ENCODE results near the gene DLK2. TPM values are rescaled to one million over a fixed set of nuclear protein-coding genes. Genes with fewer than 3 reads are reported as not detected.
A peak's percentile ranks its signal among the peaks of the same experiment; 100 is the strongest.

DLK2 gene
- total and polyA plus RNA-seq, 7 experiments from 2014 or later = 0.30 to 1.6 (median 0.56) TPM

DNA sequence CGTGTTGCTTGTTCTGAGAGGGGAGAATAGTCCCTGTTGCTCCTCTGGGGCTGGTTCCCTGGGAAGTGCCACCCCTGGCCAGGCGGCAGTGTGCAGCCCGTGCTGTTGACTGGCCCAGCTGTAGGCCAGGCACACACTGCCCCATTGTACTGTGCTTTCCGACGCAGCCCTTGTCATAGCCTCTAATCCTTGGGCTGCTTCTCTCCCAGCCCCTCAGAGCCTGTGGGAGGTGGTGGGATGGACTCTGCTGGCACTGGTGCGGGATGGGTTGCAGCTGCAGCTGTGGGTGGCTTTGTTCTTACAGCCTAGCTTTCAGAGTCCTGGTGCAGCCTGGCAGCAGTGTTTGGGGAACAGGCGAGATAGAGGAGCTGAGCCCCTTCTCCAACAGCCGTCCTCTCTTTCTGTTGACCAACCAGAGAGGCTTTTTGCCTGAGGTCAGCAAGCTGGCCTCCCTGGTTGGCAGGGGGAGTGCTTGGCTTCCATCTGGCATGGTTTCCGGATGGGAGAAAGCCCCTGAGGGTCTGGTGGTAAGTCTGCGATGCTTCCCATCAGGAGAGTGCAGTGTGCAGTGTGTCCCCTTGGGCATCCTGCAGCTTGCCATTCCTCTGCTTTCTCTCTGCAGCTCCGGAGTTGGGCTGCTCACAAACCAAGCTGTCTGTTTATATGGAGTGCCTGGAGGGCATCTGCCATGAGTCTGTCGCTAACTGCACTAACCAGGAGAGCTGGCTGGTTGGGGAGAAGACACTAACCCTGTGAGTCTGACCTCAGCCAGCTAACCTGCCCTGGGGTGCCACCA is 34.1 kb upstream of the DLK2 start:
- no peaks in the 10 kb centered on the region for H3K9me3 ChIP-seq (ENCODE audit: control insufficient read depth in 2 of 3, low read length in 3 of 3)
- ATAC-seq = no peak
- Mint-ChIP-seq H3K27ac (no peak overlapping the region), H3K27me3 (no peaks in the 10 kb centered on the region), H3K4me1 (peaks cover 8 to 40% (median 25%) of the 10 kb centered on the region in 7 donors), H3K4me3 (no peak overlapping the region), H3K36me3 (peaks cover 0 to 16% (median 0%) of the 10 kb centered on the region in 5 donors), H3K9me3 (no peaks in the 10 kb centered on the region)
- ChIA-PET CTCF (interaction anchor here (1.2 kb wide), 1 partner anchor 17 kb away, joined by 4 read pairs; no protein-coding TSS in a partner anchor), POLR2A (interaction anchor here (0.9 kb wide), 1 partner anchor 9 kb away, joined by 3 read pairs; no protein-coding TSS in a partner anchor)
- DNase-seq = no peak
- intact Hi-C loops (cut with micrococcal nuclease) = no loop called here
- H3K27ac ChIP-seq (ENCODE audit: low read depth, low read length) = no peak overlapping the region
- peaks cover 0 to 12% (median 0%) of the 10 kb centered on the region in 3 experiments for H3K36me3 ChIP-seq (ENCODE audit: control insufficient read depth in 2 of 3, insufficient read depth in 3 of 3, low read length in 3 of 3)
- H3K4me1 ChIP-seq (ENCODE audit: control insufficient read depth in 2 of 2, insufficient read depth in 2 of 2, low read length in 2 of 2) = peaks cover 0 to 2% of the 10 kb centered on the region in 2 donors
- H3K4me3 ChIP-seq (ENCODE audit: low read length) = no peak overlapping the region
- H3K27me3 ChIP-seq (ENCODE audit: control insufficient read depth in 2 of 2, insufficient read depth in 2 of 2, low read length in 2 of 2) = no peaks in the 10 kb centered on the region

DNA sequence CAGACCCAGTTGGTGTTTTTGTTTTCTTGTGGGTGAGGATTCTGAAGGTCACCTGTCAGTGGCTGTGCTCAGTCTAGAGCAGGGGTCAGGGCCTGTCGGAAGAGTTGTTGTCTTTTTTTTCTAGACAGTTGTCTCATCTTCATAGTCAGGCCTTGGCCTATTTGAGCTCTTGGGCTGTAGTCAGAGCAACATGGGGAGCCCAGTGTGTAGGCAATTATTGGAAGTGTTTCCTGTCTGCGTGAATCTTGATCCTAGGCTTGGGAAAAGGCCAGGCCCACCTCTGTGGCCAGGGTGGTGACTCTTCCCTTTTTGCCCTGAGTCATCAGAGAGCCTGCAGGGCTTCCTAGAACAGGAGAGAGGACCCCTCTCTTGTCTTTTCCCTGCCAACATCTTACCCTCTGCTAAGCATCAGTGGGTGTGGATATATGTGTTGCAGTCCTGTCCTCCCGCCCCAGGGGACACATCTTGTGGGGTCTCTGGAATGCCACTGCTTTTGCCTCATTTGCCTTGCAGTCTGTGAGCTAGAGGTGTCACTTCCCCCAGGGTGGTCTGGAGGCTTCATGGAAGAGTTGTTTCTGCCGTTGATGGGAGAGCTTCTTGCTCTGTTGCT is 33.4 kb upstream of the DLK2 start:
- Histone ChIP-seq H3K9me3 (ENCODE audit: control insufficient read depth in 2 of 3, low read length in 3 of 3) (no peaks in the 10 kb centered on the region), H3K4me1 (ENCODE audit: control insufficient read depth in 2 of 2, insufficient read depth in 2 of 2, low read length in 2 of 2) (no peaks in the 10 kb centered on the region), H3K27me3 (ENCODE audit: control insufficient read depth in 2 of 2, insufficient read depth in 2 of 2, low read length in 2 of 2) (no peaks in the 10 kb centered on the region), H3K4me3 (ENCODE audit: low read length) (no peak overlapping the region), H3K36me3 (ENCODE audit: control insufficient read depth in 2 of 3, insufficient read depth in 3 of 3, low read length in 3 of 3) (peaks cover 0 to 12% (median 0%) of the 10 kb centered on the region in 3 experiments), H3K27ac (ENCODE audit: low read depth, low read length) (no peak overlapping the region)
- no peaks in the 10 kb centered on the region for H3K9me3 Mint-ChIP-seq
- H3K36me3 Mint-ChIP-seq = peaks cover 0 to 16% (median 0%) of the 10 kb centered on the region in 5 donors
- POLR2A ChIA-PET = interaction anchor here (0.9 kb wide), 1 partner anchor 8 kb away, joined by 3 read pairs; no protein-coding TSS in a partner anchor
- H3K4me1 Mint-ChIP-seq = peaks cover 3 to 35% (median 19%) of the 10 kb centered on the region in 7 donors
- CTCF ChIA-PET = no interaction called here
- peak overlapping the region in 1 of 10 donors; percentile 7 for H3K4me3 Mint-ChIP-seq
- ATAC-seq (no peak), DNase-seq (no peak)
- intact Hi-C loops (cut with micrococcal nuclease) = no loop called here
- no peaks in the 10 kb centered on the region for H3K27me3 Mint-ChIP-seq
- no peak overlapping the region for H3K27ac Mint-ChIP-seq

DNA sequence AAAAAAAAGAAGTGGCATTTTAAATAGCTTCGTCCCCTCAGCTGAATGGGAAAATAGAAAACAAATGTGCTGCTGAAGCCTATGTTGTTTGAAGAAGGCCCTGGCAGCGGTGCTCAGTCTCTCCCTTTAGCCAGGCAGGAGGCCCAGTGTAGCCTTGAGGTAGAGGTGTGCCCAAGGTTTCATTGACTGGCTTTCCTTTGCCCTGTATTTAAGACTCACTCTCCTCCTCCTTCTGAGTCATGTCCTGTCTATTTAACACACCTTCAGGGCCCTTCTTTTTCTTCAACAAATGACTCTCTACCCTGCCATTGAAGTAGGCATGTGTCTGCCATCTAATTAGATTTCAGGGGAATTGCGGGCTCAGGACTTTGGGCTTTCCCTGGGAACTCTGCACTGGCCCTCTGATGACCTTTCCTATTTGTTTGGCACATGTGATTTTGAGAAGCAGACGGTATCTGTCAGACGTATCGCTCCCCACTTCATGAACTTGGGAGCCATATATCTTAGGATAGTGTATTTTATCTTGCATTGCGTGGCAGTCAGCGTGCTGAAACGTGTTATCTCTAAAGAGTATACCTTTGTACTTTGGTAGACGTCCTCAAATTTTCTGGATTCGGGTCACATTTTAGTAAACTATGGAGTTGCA is 26.4 kb upstream of the DLK2 start:
- POLR2A ChIA-PET = interaction anchor here (1.0 to 1.1 kb wide), 2 partner anchors 14 to 185 kb away, joined by 3 read pairs; no protein-coding TSS in a partner anchor
- H3K27me3 ChIP-seq (ENCODE audit: control insufficient read depth in 2 of 2, insufficient read depth in 2 of 2, low read length in 2 of 2) = no peaks in the 10 kb centered on the region
- no peak overlapping the region for H3K27ac ChIP-seq (ENCODE audit: low read depth, low read length)
- Mint-ChIP-seq H3K27ac (no peak overlapping the region), H3K4me1 (peaks cover 39 to 64% (median 59%) of the 10 kb centered on the region in 7 donors), H3K9me3 (no peaks in the 10 kb centered on the region), H3K4me3 (peak overlapping the region in 1 of 10 donors; percentile 12), H3K36me3 (peaks cover 0 to 23% (median 1%) of the 10 kb centered on the region in 5 donors), H3K27me3 (no peaks in the 10 kb centered on the region)
- CTCF ChIA-PET = interaction anchor here (1.2 kb wide), 1 partner anchor 24 kb away, joined by 6 read pairs; no protein-coding TSS in a partner anchor
- ATAC-seq = no peak
- DNase-seq = no peak
- peaks cover 10 to 13% of the 10 kb centered on the region in 2 donors for H3K4me1 ChIP-seq (ENCODE audit: control insufficient read depth in 2 of 2, insufficient read depth in 2 of 2, low read length in 2 of 2)
- H3K9me3 ChIP-seq (ENCODE audit: control insufficient read depth in 2 of 3, low read length in 3 of 3) = no peaks in the 10 kb centered on the region
- intact Hi-C loops (cut with micrococcal nuclease) = no loop called here
- no peak overlapping the region for H3K4me3 ChIP-seq (ENCODE audit: low read length)
- no peaks in the 10 kb centered on the region for H3K36me3 ChIP-seq (ENCODE audit: control insufficient read depth in 2 of 3, insufficient read depth in 3 of 3, low read length in 3 of 3)

DNA sequence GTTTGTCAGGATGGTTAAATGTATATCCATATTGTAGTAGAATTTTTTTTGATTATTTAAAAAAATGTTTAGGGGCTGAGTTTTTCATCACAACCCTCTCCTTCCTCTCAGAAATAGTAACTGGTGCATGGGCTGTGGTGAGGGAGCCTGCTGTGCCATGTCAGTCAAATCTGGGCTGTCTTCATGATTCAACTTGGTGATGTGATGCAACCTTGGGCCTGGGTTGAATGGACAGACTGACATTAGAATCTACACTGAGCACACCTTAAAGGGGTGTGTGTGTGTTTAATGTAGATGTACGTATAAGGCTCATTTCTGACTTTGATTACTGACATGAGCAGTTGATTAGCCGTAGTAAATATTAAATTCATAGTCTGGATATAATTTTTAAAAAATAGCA is 25.7 kb upstream of the DLK2 start:
- ChIA-PET CTCF (interaction anchor here (1.2 kb wide), 1 partner anchor 25 kb away, joined by 6 read pairs; no protein-coding TSS in a partner anchor), POLR2A (interaction anchor here (0.7 to 1.1 kb wide), 3 partner anchors 8 to 185 kb away, joined by 3 read pairs; no protein-coding TSS in a partner anchor)
- H3K4me3 Mint-ChIP-seq = no peak overlapping the region
- peaks cover 42 to 69% (median 63%) of the 10 kb centered on the region in 7 donors for H3K4me1 Mint-ChIP-seq
- no peaks in the 10 kb centered on the region for H3K27me3 Mint-ChIP-seq
- peaks cover 0 to 21% (median 0%) of the 10 kb centered on the region in 5 donors for H3K36me3 Mint-ChIP-seq
- Histone ChIP-seq H3K4me1 (ENCODE audit: control insufficient read depth in 2 of 2, insufficient read depth in 2 of 2, low read length in 2 of 2) (peaks cover 10 to 16% of the 10 kb centered on the region in 2 donors), H3K4me3 (ENCODE audit: low read length) (no peak overlapping the region), H3K27me3 (ENCODE audit: control insufficient read depth in 2 of 2, insufficient read depth in 2 of 2, low read length in 2 of 2) (no peaks in the 10 kb centered on the region), H3K27ac (ENCODE audit: low read depth, low read length) (no peak overlapping the region), H3K9me3 (ENCODE audit: control insufficient read depth in 2 of 3, low read length in 3 of 3) (no peaks in the 10 kb centered on the region), H3K36me3 (ENCODE audit: control insufficient read depth in 2 of 3, insufficient read depth in 3 of 3, low read length in 3 of 3) (no peaks in the 10 kb centered on the region)
- DNase-seq (no peak), ATAC-seq (no peak)
- intact Hi-C loops (cut with micrococcal nuclease) = no loop called here
- no peaks in the 10 kb centered on the region for H3K9me3 Mint-ChIP-seq
- H3K27ac Mint-ChIP-seq = peak overlapping the region in 1 of 9 donors; percentile 19

DNA sequence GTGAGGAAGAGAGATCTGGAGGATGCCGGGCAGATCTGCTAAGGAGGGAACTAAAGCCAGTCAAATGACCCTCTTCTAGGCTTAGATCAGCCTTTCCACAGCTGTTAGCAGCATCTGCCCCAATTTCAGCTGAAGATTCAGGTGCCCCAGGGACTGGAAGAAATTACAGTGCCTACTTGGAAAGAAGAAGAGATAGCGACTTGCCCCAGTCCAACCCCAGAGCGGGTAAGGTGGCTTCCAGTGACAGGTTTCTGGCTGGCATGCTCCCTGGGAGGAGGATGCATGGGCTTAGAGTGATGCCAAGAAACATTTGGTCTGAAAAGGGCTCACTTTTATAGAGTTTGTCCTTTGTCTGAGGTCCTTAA is 22.6 kb upstream of the DLK2 start:
- Mint-ChIP-seq H3K27ac (peak overlapping the region; percentile 90 to 98 (median 96)), H3K4me1 (peaks cover 37 to 57% (median 54%) of the 10 kb centered on the region in 7 donors), H3K27me3 (no peaks in the 10 kb centered on the region), H3K9me3 (no peaks in the 10 kb centered on the region), H3K4me3 (peak overlapping the region; percentile 87 to 99 (median 93)), H3K36me3 (peaks cover 0 to 11% (median 0%) of the 10 kb centered on the region in 5 donors)
- H3K27ac ChIP-seq (ENCODE audit: low read depth, low read length) = peak overlapping the region; percentile 96
- no peaks in the 10 kb centered on the region for H3K36me3 ChIP-seq (ENCODE audit: control insufficient read depth in 2 of 3, insufficient read depth in 3 of 3, low read length in 3 of 3)
- intact Hi-C loops (cut with micrococcal nuclease) = loop anchor here (5.0 kb wide), 2 partner anchors 159 to 909 kb away; partner anchors contain the start of genes CDC5L (in 1 of the 2) and MAD2L1BP (in 1 of the 2)
- H3K27me3 ChIP-seq (ENCODE audit: control insufficient read depth in 2 of 2, insufficient read depth in 2 of 2, low read length in 2 of 2) = no peaks in the 10 kb centered on the region
- ChIA-PET CTCF (interaction anchor here (1.1 to 1.4 kb wide), 2 partner anchors 19 to 27 kb away, joined by 3 read pairs; no protein-coding TSS in a partner anchor), POLR2A (interaction anchor here (0.6 to 1.8 kb wide), 10 partner anchors 17 to 1446 kb away, joined by 3 to 8 read pairs (median 4); partner anchors contain the start of genes ABCC10, CNPY3, LRRC73 and POLR1C)
- no peak for ATAC-seq
- peaks cover 10 to 16% of the 10 kb centered on the region in 2 donors for H3K4me1 ChIP-seq (ENCODE audit: control insufficient read depth in 2 of 2, insufficient read depth in 2 of 2, low read length in 2 of 2)
- no peaks in the 10 kb centered on the region for H3K9me3 ChIP-seq (ENCODE audit: control insufficient read depth in 2 of 3, low read length in 3 of 3)
- peak overlapping the region; percentile 83 for H3K4me3 ChIP-seq (ENCODE audit: low read length)
- DNase-seq = peak in 4 of 9 donors; percentile 6 to 20 (median 12)

All from naive thymus-derived CD4-positive, alpha-beta T cell (primary cell).